ENCODE measurements around the gene WASHC2C.
"Not testable (repeated sequence)": the region's sequence is repeated elsewhere in the genome, so short reads cannot be mapped to it uniquely, and the experiment has no call there.

DNA sequence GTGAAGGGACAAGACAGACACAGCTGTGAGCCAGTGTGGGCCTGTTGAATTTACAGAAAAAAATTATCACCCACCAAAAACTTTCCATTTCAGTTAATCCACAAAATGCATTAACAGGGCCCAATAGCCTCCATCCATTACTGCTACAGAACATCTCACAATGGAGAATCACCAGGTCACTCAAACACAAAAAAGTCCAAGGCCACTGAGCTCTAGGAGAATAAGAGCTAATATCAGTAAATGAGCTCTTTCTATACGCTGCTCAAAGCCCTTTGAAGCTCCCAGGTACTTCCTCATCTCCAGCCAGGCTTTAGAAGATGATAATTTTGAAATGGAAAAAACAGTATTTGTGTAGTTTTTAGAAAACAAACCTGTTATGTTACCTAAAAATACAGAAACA is 9.4 kb upstream of the WASHC2C start:
- TF ChIP-seq, protein P1, sequence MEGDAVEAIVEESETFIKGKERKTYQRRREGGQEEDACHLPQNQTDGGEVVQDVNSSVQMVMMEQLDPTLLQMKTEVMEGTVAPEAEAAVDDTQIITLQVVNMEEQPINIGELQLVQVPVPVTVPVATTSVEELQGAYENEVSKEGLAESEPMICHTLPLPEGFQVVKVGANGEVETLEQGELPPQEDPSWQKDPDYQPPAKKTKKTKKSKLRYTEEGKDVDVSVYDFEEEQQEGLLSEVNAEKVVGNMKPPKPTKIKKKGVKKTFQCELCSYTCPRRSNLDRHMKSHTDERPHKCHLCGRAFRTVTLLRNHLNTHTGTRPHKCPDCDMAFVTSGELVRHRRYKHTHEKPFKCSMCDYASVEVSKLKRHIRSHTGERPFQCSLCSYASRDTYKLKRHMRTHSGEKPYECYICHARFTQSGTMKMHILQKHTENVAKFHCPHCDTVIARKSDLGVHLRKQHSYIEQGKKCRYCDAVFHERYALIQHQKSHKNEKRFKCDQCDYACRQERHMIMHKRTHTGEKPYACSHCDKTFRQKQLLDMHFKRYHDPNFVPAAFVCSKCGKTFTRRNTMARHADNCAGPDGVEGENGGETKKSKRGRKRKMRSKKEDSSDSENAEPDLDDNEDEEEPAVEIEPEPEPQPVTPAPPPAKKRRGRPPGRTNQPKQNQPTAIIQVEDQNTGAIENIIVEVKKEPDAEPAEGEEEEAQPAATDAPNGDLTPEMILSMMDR (IDR thresholded peaks at IDR 0.05) = not testable (repeated sequence)
- TF ChIP-seq EP300 (IDR thresholded peaks at IDR 0.05); POLR2A (IDR thresholded peaks at IDR 0.05; ENCODE audit: low read depth): not testable (repeated sequence)

Measured in esophagus muscularis mucosa (tissue), 4 donors.